ENCODE measurements around the gene RAD51D.

Gene RAD51D

DNA sequence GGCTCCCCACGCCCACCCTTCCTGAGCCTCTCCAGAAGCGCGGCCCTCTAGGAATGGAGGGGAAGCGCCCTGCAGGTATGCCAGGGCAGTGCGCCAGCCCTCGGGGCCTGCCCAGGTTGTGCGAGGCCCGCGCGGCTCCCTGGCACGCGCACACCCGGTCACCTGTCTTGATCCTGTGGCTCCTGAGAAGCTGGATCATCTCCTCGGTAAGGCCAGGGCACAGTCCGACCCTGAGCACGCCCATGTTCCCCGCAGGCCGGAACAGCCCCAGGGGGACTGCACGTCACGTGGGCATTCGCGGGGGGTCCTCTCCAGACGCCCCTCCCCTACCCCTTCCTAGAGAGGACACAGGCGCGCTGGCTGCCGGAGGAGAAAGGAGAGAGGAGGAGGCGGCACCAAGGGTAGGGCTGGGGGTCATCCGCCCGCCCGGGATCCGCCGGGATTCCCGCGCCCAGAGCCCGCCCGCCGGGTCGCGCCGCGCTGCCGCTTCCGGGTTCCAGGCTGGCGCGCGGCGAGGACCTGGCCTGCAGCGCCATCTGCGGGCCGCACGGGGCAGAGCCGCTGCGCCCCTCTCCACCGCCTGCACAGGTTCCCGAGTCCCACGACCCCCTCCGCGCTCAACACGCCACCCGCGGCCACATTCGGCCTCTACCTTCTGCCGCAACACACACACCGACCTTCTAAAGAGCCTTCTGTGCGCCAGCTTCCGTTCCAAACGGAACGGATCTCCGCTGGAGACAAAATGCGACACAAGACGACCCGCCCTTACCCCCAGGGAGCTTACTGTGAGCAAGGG is at the start of gene RAD51D:
TSS of gene RAD51D (minus strand) at position 491 of the 796 bp plus-strand sequence. CDS start at position 244, 247 bp downstream.
- peaks cover 22 to 29% of the 10 kb centered on the region in 2 experiments for H3K4me1 ChIP-seq (ENCODE audit: control insufficient read depth in 1 of 2, insufficient read depth in 1 of 2, low read depth in 1 of 2, low read length in 1 of 2)
- H3K4me3 ChIP-seq (ENCODE audit: low read depth in 1 of 2, low read length in 1 of 2): peak within 1 kb of the TSS; percentile 90 to 98
- TF ChIP-seq, protein P1, sequence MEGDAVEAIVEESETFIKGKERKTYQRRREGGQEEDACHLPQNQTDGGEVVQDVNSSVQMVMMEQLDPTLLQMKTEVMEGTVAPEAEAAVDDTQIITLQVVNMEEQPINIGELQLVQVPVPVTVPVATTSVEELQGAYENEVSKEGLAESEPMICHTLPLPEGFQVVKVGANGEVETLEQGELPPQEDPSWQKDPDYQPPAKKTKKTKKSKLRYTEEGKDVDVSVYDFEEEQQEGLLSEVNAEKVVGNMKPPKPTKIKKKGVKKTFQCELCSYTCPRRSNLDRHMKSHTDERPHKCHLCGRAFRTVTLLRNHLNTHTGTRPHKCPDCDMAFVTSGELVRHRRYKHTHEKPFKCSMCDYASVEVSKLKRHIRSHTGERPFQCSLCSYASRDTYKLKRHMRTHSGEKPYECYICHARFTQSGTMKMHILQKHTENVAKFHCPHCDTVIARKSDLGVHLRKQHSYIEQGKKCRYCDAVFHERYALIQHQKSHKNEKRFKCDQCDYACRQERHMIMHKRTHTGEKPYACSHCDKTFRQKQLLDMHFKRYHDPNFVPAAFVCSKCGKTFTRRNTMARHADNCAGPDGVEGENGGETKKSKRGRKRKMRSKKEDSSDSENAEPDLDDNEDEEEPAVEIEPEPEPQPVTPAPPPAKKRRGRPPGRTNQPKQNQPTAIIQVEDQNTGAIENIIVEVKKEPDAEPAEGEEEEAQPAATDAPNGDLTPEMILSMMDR (IDR thresholded peaks at IDR 0.05): peak; percentile 98
- no peaks in the 10 kb centered on the region for H3K9me3 ChIP-seq
- H3K27me3 ChIP-seq: no peaks in the 10 kb centered on the region
- H3K36me3 ChIP-seq: no peaks in the 10 kb centered on the region
- H3K27ac ChIP-seq: peak within 1 kb of the TSS; percentile 68

DNA sequence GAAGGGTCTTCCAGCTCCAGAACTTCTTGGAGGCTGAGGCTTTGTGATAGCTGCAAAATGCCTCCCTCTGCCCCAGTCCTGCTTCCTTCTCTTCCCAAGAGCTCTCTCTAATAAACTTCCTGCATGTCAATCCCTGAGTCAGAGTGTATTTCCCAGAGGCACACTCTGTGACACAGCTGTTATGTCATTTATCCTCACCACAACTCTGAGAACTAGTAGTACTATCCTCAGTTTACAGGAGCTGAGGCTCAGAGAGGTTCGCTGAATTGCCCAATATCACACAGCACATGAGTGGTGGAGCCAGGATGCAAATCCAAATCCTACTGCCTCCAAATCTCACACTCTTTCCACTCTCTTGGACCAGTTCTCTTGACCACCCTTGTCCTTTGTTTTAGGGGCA is 48.0 kb upstream of the RAD51D start:
- H3K4me1 ChIP-seq (ENCODE audit: control insufficient read depth in 1 of 2, insufficient read depth in 1 of 2, low read depth in 1 of 2, low read length in 1 of 2): no peaks in the 10 kb centered on the region
- H3K27ac ChIP-seq: no peak overlapping the region
- H3K36me3 ChIP-seq: no peaks in the 10 kb centered on the region
- H3K4me3 ChIP-seq (ENCODE audit: low read depth in 1 of 2, low read length in 1 of 2): no peak overlapping the region
- TF ChIP-seq, protein P1 (IDR thresholded peaks at IDR 0.05): no peak
- H3K9me3 ChIP-seq: no peaks in the 10 kb centered on the region
- peaks cover 13% of the 10 kb centered on the region for H3K27me3 ChIP-seq

DNA sequence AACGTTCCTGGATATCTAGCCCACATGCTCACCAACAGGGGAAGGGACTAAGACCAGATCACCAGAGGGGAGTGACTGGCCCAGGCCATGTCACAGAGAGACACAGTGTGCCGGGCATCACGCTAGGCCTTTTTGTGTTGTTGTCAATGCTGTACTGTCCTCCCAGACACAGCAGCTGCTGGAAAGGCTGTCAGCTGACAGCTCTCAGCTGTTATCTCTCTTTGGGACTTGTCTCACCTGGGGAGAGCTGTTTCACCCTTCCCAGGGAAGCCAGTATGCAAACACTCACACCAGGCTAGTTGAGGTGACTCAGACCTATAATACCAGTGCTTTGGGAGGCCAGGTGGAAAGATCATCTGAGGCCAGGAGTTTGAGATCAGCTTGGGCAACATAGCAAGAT is 47.4 kb upstream of the RAD51D start:
- no peaks in the 10 kb centered on the region for H3K4me1 ChIP-seq (ENCODE audit: control insufficient read depth in 1 of 2, insufficient read depth in 1 of 2, low read depth in 1 of 2, low read length in 1 of 2)
- no peaks in the 10 kb centered on the region for H3K9me3 ChIP-seq
- H3K36me3 ChIP-seq: no peaks in the 10 kb centered on the region
- TF ChIP-seq, protein P1 (IDR thresholded peaks at IDR 0.05): no peak
- no peak overlapping the region for H3K27ac ChIP-seq
- H3K4me3 ChIP-seq (ENCODE audit: low read depth in 1 of 2, low read length in 1 of 2): no peak overlapping the region
- peaks cover 20% of the 10 kb centered on the region for H3K27me3 ChIP-seq

DNA sequence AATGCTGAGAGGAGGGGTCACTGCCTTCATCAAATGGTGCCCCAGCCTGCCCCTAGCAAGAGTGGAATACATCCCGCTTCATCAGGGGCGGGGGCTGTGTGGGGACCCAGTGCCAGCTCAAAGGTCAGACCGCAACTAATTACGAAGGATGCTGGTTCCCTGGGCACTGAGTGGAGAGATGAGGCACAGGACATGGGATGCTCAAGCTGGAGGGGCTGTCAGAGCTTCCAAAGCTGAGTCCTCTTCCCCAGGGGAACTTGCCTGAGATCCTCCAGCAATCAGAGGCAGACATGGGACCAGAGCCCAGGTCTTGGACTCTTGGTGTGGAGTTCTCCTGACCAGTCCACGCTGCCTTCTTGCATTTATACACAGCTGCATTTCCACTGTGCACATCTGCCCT is 46.9 kb upstream of the RAD51D start:
- TF ChIP-seq, protein P1 (IDR thresholded peaks at IDR 0.05): no peak
- Histone ChIP-seq H3K4me1 (ENCODE audit: control insufficient read depth in 1 of 2, insufficient read depth in 1 of 2, low read depth in 1 of 2, low read length in 1 of 2) (no peaks in the 10 kb centered on the region), H3K9me3 (no peaks in the 10 kb centered on the region), H3K27ac (no peak overlapping the region), H3K4me3 (ENCODE audit: low read depth in 1 of 2, low read length in 1 of 2) (no peak overlapping the region), H3K36me3 (no peaks in the 10 kb centered on the region), H3K27me3 (peaks cover 25% of the 10 kb centered on the region)

DNA sequence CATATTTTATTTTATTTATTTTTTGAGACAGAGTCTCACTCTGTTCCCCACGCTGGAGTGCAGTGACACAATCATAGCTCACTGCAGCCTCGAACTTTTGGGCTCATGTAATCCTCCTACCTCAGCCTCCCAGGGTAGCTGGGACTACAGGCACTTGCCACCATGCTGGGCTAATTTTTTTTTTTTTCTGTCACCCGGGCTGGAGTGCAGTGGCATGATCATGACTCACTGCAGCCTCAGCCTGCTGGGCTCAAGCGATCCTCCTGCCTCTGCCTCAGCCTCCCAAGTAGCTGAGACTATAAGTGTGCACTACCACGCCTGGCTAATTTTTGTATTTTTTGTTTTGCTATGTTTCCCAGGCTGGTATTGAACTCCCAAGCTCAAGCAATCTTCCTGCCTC is 45.1 kb upstream of the RAD51D start:
- no peak overlapping the region for H3K4me3 ChIP-seq (ENCODE audit: low read depth in 1 of 2, low read length in 1 of 2)
- no peak overlapping the region for H3K27ac ChIP-seq
- no peaks in the 10 kb centered on the region for H3K9me3 ChIP-seq
- no peaks in the 10 kb centered on the region for H3K36me3 ChIP-seq
- no peaks in the 10 kb centered on the region for H3K4me1 ChIP-seq (ENCODE audit: control insufficient read depth in 1 of 2, insufficient read depth in 1 of 2, low read depth in 1 of 2, low read length in 1 of 2)
- H3K27me3 ChIP-seq: peaks cover 38% of the 10 kb centered on the region
- TF ChIP-seq, protein P1 (IDR thresholded peaks at IDR 0.05): no peak

Measured in neutrophil (primary cell).